Eye (tissue), 1 donor: Measurements from ENCODE around the gene KDR.

Experiments
- DNase-seq: peaks from one replicate; pipeline ENCODE4 v3.0.0-alpha.2; 2015

The KDR gene

DNA sequence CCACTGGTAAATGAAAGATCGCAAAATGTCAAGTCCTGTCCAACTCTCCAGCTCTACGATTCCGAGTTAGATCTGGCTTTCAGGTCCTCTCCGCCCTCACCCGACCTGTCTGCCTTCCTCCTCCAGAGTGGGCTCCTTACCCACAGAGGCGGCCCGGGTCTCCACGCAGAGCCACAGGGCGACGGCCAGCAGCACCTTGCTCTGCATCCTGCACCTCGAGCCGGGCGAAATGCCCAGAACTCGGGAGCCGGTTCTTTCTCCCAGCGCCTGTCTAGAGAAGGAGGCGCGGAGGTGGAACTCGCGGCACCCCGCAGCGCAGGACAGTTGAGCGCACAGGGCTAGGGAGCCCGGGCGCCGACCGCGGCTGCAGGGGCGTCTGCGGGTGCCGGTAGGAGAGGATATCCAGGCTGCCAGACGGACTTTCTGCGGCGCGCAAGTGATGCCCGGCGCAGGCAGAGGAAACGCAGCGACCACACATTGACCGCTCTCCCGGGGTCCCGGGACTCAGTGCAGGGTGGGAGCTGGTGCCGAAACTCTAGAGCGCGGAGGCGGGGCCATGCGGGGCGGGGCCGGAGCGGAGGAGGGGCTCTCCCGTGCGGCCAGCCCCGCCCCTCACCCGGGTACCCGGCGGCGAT, at the start of gene KDR:
Gene KDR (minus strand): TSS at position 509 of the 635 bp plus-strand sequence. CDS start 302 bp downstream, at position 207.
- peak; percentile 74 for DNase-seq

DNA sequence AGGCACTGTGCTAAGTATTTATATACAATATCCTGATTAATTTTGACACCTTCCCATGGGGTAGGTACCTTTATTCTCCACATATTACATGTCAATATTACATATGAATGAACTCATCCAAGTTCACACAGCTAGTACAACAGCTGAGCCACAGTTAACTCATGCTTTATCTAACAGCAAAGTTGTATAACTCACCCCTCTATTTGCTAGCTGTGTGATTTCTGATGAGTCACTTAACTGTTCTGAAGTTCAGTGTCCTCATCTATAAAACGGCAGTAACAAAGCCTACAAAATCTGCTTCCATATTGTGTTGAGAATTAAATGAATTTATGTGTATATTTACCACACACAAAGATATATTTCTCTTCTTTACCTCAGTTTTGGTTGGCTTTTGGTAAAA, 48.2 kb upstream of the KDR start:
- no peak for DNase-seq

DNA sequence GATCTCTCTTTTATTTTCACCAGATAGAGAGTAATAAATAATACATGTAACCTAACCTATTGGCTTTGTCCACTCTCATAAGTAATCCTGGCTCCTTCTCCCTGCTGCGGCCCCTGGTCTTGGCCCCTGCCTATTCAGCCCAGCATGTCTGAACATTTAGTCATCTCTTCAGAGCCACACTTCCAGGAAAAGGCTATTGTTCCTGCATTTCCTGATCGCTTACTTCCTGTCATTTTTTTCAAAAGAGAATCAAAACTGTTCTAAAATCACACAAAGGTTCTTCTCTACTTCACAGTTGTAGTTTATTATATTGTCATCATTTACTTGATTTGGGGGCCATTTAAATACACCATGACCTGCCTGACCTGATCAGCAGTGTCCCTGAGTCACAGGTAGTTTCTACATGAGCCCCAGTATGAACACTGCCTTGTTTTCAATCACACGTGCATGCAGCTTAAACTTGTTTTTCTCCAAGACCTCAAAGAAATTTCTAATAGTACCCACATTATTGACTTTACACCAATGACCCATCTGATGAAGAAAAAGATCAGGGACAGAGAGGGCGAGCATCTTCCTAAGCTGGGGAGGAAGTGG, 47.4 kb upstream of the KDR start:
- DNase-seq: no peak

DNA sequence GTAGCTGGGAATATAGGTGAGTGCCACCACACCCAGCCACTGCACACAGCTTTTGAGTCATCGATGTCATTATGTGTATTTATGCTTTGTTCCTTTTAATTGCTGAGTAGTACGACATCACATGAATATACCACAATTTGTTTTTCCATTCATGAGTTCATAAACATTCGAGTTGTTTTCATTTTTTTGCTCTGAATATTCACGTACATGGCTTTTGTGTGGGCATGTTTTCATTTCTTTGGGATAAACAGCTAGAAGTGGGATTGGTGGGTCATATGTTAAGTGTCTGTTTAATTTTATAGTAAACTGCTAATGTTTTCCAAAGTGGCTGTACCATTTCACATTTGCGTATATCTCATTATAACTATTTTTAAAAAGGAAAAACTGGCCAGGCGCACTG, 45.1 kb upstream of the KDR start:
- no peak for DNase-seq

DNA sequence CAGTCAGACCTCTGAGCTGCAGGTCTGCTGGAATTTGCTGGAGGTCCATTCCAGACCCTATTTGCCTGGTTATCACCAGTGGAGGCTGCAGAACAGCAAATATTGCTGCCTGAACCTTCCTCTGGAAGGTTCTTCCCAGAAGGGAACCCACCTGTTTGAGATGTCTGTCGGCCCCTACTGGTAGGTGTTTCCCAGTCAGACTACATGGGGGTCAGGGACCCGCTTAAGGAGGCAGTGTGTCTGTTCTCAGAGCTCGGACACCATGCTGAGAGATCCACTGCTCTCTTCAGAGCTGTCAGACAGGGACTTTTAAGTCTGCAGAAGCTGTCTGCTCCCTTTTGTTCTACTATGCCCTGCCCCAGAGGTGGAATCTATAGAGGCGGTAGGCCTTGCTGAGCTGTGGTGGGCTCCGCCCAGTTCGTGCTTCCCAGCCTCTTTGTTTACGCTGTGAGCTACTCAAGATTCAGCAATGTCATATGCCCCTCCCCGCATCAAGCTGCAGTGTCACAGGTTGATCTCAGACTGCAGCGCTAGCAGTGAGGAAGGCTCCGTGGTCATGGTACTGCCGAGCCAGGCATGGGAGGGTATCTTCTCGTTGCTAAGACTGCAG, 44.1 kb upstream of the KDR start:
- no peak for DNase-seq

DNA sequence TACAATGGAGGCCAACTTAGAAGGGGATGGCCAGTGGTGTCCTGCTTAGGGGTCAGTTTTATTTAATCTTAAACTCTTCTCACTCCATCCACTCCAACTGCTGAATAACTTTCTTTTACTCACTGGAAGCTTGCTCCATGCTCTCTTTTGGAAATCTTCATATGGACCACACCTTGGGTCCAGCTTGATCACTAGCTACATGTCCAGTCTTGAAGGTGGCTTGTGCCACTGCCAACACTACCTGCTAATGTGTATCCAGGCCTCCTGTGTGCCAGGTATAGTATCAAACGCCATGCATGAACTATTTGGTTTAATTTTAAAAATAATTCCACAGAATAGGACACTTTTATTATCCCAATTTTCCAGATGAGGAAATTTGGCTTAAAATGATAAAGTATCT, 37.0 kb upstream of the KDR start:
- DNase-seq: no peak

DNA sequence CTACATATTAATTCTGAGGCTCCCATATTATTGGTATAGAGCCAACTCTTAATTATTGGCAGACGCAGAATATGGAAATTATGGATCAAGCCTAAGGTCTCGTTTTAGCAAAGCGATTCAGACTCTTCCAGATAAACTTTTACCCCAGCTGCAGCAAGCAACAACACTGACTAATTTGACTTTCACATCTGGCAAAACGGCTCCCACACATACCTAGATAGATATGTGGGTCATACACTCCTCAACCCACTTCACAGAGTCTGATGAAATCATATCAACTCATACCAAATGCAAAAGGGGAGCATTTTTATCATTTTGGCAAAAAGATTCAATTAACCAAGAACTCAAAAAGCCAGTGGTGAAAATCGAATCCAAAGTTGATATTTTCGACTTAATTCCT, 36.3 kb upstream of the KDR start:
- DNase-seq: no peak

DNA sequence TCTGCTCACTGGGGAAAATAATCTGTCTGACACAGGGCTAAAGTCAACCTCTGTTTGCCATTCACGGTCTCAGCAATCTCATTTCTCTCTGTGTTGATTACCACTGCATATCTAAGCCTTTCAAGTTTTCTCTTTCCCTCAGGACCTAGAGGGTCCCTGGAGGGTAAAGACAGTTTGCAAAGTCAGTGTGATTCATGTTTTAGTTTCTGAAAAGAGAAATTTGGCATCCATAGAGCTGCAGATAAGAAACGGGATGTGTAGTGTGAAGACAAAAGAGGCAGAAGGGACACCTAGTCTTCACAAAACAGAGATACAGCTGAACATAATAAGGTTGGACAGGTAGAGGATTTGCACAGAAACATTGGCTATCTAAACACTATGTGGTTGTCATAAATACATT, 34.5 kb upstream of the KDR start:
- DNase-seq: no peak

DNA sequence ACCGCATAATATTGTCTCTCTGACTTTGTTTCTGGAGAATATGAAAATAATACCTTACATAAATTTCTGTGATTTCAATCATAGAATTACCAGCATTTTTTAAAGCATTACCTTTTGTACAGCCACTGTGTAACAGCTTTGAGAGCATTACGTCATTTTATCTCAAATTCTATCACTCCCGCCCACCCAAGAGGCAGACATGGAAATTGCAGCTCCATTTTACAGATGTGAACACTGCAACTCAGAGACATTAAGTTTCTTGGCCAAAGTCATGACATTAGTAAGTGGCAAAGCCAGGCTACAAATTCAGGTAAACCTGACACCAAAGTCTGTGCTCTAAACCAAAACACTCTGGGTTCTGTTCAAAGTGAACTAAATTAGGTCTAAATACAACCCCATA, 33.6 kb upstream of the KDR start:
- DNase-seq: no peak

DNA sequence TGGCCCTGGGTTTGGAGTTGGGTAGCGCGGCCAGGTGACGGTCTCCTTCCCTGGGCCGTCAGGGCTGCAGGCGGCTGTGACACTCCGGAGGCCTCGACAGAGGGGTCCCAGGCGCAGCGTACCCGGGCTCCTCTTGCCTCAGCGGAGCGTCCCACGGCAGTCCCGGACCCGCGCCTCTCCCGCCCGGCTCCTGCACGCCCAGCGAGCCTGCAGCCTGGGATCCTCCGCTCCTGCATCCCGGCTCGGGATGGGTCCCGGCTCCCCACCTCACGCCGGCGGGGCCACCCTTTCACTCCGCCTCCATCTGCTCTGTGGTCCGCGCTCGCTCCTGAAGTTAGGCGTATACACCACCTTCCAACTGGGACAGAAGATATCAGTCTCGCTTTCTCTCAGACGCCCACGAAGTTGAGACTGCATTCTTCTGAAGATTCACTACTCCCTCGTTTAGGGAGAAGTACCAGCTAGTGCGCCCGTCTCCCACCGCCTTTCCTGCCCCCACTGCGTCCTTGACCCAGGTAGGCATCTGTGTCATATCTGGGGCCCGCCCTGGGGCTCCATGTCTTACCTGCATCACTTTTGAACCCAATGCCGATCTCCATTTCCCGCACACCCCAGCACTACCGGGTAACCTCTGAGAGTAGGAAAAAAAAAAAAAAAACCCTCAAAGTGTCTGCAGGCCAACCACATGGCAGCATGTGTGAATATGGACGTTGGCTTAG, 32.3 kb upstream of the KDR start:
- peak; percentile 46 for DNase-seq

DNA sequence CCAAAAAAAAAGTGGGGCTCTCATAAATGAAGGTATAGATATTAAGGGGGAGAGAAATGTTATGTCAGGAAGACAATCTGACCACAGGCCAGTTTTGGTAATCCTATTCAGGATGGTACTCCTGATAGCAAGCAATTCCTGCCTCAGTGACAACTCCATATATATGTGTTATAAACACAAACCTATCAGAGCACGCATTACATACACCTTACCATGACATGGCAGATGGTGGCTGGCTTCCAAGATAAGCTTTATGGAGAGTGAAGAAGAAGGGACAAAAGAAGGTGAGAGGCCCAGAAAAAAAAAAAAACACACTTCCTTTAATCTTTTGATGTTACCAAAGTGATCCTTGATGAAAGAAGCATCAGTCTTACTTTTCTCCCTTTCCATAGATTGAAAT, 29.5 kb upstream of the KDR start:
- DNase-seq: no peak

DNA sequence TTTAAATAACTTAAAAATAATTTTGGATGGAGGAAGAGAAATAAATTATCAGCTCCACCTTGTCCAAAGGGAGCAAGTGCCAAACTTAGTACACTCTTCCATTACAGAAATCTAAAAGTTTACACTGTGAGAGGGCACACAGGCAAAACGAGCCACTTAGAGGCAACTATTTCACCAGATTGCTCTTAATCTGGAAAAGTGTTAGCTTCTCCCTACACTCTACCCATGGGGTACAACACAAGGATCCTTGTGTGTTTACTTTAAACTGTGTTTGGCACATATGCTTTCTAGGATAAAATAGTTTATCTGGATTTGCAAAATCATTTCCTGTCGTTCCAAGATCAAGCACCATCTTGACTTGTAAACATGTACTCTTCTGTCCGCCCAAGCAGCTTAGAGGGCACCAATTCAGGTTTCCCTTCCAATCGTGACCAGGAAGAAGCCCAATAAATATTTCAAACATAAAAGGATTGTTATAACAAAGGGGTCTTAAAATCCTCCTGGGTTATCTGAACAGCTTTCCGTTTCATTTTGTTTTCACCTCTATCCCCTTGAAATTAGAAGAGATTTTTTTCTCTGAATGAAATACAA, 29.0 kb upstream of the KDR start:
- no peak for DNase-seq

DNA sequence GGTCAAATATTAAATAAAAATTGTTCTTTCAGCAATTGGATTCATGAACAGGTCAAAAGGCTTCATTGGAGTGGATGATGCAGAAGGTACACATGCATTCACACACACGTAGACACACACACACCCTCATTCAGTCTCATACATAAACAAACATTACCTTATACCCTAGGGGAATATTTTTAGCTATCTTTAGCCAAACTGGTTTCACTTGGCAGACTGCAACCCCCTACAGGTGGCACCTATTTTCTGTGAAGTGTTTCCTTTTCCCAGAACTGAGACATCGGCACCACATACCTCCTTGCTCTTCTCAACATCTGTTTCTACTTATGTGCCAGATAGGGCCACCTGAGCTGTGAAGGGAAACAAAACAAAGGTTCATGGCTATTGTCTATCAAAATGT, 18.5 kb upstream of the KDR start:
- DNase-seq: no peak

DNA sequence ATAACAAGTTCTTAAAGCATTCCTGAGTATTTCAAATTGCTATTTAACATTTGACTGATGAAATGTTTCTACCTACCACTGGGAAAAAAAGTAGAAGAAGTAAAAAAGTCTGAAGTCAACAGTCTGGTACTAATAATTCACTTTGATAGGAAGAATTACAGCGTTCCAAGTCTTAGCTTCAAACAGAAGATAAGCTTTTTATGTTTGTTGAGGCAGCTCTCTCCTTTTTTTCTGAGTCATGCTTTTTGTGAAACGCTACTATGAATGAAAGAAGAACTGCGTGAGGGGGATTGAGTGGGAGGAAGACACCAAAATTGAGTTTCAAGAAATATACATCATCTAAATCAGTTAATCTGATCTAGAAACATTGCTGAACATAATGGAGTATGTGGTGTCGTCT, 13.0 kb upstream of the KDR start:
- DNase-seq: no peak

DNA sequence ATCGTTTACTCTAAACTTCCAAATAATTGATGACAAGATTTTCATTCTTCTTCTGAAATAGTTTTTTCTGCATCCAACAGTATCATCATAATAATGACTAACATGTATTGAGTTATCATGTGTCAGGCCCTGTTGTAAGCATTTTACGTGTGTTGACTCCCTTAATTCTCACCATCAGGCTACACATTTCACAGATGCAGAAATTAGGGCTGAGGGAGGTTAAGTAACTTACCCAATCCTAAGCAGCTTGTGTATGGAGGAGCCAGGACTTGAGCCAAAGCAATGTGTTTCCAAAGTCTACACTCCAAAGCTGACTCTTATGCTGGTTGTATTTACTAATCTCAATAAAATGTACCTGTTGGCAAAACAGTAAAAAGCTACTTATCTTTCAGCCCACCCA, 11.2 kb upstream of the KDR start:
- no peak for DNase-seq

DNA sequence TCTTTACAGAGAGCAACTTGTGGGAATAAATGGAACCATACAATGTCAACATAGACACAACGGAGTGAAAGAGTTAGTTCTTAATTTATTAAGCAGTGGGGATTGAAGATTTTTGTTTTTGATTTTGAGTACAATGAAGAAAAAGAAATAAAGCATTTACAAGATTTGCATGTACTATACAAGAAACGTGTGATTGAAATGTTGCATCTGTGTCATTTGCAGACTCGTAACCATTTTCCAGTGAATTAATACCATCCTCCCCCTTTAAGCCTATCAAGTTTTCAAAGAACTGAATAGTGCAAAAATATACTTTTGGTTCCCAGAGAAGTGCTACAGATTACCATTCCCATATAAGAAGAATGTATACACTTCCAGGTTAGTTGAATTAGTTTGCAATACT, 8.6 kb upstream of the KDR start:
- DNase-seq: no peak

DNA sequence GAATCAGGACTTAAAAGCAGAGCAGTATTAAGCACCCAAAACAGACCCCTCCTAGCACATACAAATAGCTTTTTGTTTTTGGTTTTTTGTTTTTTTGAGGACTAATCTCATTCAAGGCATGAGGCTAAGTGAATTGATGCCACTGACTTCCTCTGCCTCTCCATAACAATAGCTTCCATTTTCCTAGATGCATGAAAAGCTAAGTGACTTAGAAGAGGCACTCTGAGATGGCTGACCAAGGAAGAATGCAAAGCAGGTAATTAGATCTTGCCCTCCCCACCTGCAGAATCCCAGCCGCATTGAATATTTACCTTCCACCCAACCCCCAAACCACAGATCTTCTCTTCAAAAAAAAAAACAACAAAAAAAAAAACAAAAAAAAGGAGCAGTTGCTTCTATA, 7.4 kb upstream of the KDR start:
- DNase-seq: no peak

DNA sequence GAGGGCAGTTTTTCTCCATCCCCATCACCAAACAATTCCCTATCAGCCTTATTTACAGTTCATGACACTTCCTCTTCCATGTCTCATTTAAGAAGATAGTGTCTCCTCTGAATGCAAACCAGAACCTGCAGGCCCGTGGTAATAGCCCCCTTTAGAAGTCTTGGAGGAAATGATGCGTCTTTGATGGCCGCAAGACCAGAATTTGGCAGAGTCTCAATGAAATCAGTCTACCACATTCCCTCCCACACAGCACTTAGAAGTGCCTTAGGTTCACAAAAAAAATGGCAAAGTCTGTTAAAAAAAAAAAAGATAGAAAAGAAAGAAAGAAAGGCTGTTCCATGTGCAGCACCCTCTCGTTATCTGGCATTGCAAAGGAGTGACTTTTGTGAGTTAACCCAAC, 2.1 kb upstream of the KDR start:
- no peak for DNase-seq

DNA sequence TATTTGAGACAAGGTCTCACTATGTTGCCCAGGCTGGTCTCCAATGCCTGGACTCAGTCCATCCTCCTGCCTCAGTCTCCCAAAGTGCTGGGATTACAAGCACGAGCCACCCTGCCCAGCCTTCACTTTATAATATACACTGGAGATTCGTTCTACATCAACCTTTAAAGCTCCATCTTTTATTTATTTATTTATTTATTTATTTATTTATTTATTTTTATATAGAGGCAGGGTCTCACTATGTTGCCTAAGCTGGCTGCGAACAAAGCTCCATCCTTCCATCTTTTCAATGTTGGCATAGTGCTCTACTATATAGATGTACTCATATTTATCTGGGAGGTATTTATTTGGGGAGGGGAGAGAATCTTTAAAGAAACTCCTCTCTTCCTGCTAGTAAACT, 1.7 kb upstream of the KDR start:
- DNase-seq: no peak

DNA sequence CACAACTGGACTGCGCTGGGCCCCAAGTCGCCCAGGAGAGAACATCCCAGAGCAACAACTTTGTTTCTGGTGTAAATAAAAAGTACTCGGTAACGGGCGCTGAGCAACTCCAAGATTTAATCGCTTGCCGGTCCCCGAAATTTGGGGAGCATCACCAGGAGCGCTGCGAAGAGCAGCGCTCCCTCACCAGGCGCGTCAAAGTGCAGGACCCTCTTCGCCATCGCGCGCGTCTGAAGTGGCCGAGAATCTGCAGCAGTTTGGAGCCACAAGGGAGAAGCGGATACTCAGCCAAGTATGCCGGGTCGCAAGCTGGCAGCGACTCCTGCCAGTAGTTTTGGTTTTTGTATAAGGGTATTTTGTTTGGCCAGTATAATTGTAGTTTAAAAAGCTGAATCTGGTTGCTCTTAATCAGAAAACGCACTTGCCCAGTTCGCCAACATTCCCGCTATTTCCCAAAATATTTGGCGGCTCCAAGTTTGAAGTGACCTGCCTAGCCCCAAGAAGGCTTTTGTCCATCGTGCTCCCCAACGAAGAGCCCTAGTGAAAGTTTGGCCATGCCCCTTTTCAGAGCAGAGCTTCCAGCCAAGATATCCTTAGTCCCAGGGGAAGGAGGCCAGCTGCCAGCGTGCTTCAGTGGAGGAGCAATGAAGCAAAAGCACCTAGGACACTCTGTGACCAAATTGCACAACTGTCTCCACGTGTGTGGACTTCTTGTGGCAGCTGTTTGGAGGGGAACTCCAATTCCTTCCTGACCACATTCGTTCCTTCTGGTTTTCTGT, 557 bp upstream of the KDR start:
- peak; percentile 39 for DNase-seq

DNA sequence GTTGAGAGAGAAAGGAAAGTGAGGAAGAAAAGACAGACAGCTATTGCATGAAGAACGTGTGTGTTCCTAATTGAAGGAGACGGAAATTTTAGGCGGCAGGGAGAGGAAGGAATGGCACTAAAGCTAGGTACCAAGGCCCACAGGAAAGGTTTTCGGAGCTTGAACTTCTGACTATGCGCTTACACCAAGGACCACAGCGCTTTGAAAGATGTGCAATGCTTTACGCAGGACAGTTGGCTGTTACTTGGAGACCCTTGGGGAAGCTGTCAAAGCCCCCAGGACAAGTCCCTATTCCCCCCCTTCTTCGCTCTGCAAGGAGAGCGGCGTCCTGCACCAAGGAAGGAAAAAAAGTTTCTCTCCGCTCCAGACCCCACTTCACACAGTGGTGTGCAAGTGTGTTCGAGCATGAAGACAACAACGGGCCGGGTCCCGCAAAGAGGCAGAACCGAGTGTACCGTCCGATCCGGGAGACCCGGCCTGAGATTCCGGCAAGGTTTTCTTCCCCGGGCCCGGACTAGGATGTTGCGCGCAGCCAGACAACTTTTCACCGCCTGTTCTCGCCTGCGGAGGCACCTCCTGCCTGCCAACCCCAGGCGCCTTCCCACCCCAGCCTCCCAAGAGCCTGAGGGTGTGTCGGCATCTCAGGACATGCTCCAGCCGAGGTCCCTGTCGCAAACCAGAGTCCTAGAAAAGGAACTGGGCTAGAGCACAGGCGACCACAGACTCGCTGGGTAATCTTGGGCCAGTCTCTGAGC, 896 bp downstream of the KDR start:
- peak; percentile 56 for DNase-seq

DNA sequence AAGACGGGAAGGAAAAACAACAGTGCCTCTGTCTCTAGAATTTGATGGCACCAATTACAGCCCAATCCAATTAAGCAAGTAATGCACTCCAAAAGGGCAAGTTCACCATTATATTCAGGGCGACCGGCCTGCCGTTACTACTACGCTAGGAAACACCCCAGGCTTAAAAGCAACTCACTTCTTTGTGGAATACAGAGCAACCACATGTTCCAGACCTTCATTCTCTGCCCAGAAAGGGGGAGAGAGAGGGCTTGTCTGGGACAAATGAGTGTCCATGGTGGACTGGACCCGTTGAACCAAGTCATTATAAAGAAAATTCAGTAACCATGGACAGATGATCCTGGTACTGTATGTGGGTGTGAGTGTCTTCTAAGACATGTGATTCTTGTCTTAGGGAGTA, 1.6 kb downstream of the KDR start:
- peak; percentile 69 for DNase-seq
